PFSK-1 (cell line): ENCODE data around the gene ZBTB7A.
A peak's percentile ranks its signal among the peaks of the same experiment; 100 is the strongest.

Experiments
- FOXP2 ChIP-seq: optimal IDR thresholded peaks from 2 replicates; pipeline ENCODE3; 2011; ENCODE audit warnings: borderline replicate concordance, control low read depth, inconsistent platforms; ENCODE audit not compliant: insufficient read depth; ENCODE audit errors: extremely low read length, extremely low read depth
- POLR2AphosphoS5 ChIP-seq: IDR thresholded peaks from 2 replicates; pipeline ENCODE4 v1.6.1; 2012; ENCODE audit warnings: low read depth, mild to moderate bottlenecking, control low read depth, low read length, moderate library complexity
- REST ChIP-seq, 2 experiments: IDR thresholded peaks; 2 replicates each; pipeline versions ENCODE4 v1.6.1 to v1.8.0; 2011 to 2012; ENCODE audit warnings: low read depth in 2 of 2, low read length in 2 of 2, control low read depth in 1 of 2, inconsistent platforms in 1 of 2, mild to moderate bottlenecking in 1 of 2, moderate library complexity in 1 of 2; ENCODE audit not compliant: insufficient read depth in 1 of 2
- SIN3A ChIP-seq: IDR thresholded peaks from 2 replicates; pipeline ENCODE4 v1.6.1; 2012; ENCODE audit warnings: mild to moderate bottlenecking, low read length, moderate library complexity, borderline replicate concordance; ENCODE audit not compliant: insufficient read depth
- TAF1 ChIP-seq: IDR thresholded peaks from 2 replicates; pipeline ENCODE4 v1.6.1; 2012; ENCODE audit warnings: low read length, control low read depth, borderline replicate concordance; ENCODE audit not compliant: insufficient read depth

The ZBTB7A gene

GRCh38 chr19:4083677-4084546, 17.2 kb upstream of the ZBTB7A start:
- TF ChIP-seq FOXP2 (no peak), TAF1 (no peak), REST (IDR thresholded peaks at IDR 0.05; ENCODE audit: insufficient read depth in 1 of 2, low read depth in 2 of 2, low read length in 2 of 2) (no peak), SIN3A (no peak), POLR2AphosphoS5 (no peak)

GRCh38 chr19:4082172-4082571, 15.5 kb upstream of the ZBTB7A start:
- TF ChIP-seq FOXP2 (peak; percentile 7), SIN3A (no peak)

- TF ChIP-seq TAF1, result no peak
Observed at GRCh38 chr19:4081441-4082129, 14.9 kb upstream of the ZBTB7A start.

GRCh38 chr19:4080473-4080872, 13.8 kb upstream of the ZBTB7A start:
- TF ChIP-seq TAF1 (no peak), SIN3A (no peak), REST (IDR thresholded peaks at IDR 0.05; ENCODE audit: insufficient read depth in 1 of 2, low read depth in 2 of 2, low read length in 2 of 2) (no peak), POLR2AphosphoS5 (no peak), FOXP2 (no peak)

- TF ChIP-seq POLR2AphosphoS5 (no peak), REST (IDR thresholded peaks at IDR 0.05; ENCODE audit: insufficient read depth in 1 of 2, low read depth in 2 of 2, low read length in 2 of 2) (no peak), SIN3A (no peak), FOXP2 (no peak), TAF1 (no peak)
Observed at GRCh38 chr19:4077800-4078684, 11.3 kb upstream of the ZBTB7A start.

GRCh38 chr19:4077007-4077374, 10.3 kb upstream of the ZBTB7A start:
- TF ChIP-seq REST (IDR thresholded peaks at IDR 0.05; ENCODE audit: insufficient read depth in 1 of 2, low read depth in 2 of 2, low read length in 2 of 2) (no peak), TAF1 (no peak), SIN3A (no peak), FOXP2 (no peak), POLR2AphosphoS5 (no peak)
